Endothelial cell of umbilical vein (primary cell): ENCODE results near the gene MRPL2. TPM values are rescaled to one million over a fixed set of nuclear protein-coding genes. Genes with fewer than 3 reads are reported as not detected.

Experiments
- Bru-seq: library from RNA; stranded (reverse); fragments of 400-500 nt; gene quantifications from one replicate; lab custom pipeline; 2021; lab: Mats Ljungman, UMichigan
- BruChase-seq, 2 experiments: library from RNA; stranded (reverse); fragments of 400-500 nt; gene quantifications; one replicate each; lab custom pipeline; 2021; lab: Mats Ljungman, UMichigan
- BruUV-seq: library from RNA; stranded (reverse); fragments of 400-500 nt; replicated peaks from 2 replicates; lab custom pipeline; 2021; lab: Mats Ljungman, UMichigan
- CTCF ChIA-PET: fragments of 300-600, 350-600 bp; sonication (Branson Sonifier 250); formaldehyde crosslinking; loops from one replicate; lab custom pipeline; 2021; ENCODE audit warnings: antibody characterized with exemption, inconsistent platforms; lab: Charles Lee
- POLR2A ChIA-PET: fragments of 300-600, 350-600 bp; sonication (Branson Sonifier 250); formaldehyde crosslinking; loops from one replicate; lab custom pipeline; 2021; ENCODE audit warnings: antibody characterized with exemption, inconsistent platforms; lab: Charles Lee
- DNase-seq: peaks from one replicate; pipeline ENCODE4 v3.0.0-alpha.2; 2011; ENCODE audit warnings: low read depth, low spot score
- FAIRE-seq: peaks from 2 replicates; lab custom pipeline; 2011; peaks lifted over from hg19 to GRCh38; lab: Jason Lieb, UNC
- H2AFZ ChIP-seq: 2 replicates; pipeline ENCODE4 v1.6.0; 2012; ENCODE audit warnings: low read depth, low read length, control low read depth, inconsistent platforms
- H3K27ac ChIP-seq: 2 replicates; pipeline ENCODE4 v1.5.1; 2011; ENCODE audit warnings: low read depth, mild to moderate bottlenecking, control low read depth, low read length, moderate library complexity; ENCODE audit not compliant: insufficient read depth
- H3K27me3 ChIP-seq, 2 experiments: 2 replicates each; pipeline versions ENCODE4 v1.6.0 to v1.6.1; 2011; ENCODE audit warnings: low read length in 2 of 2, mixed read lengths in 1 of 2; ENCODE audit not compliant: control insufficient read depth in 2 of 2, insufficient read depth in 2 of 2
- H3K36me3 ChIP-seq, 2 experiments: 2 replicates in 1 of 2; 3 replicates in 1 of 2; pipeline ENCODE4 v1.5.1; 2011; ENCODE audit warnings: low read length in 2 of 2, mild to moderate bottlenecking in 1 of 2, moderate library complexity in 1 of 2; ENCODE audit not compliant: control insufficient read depth in 2 of 2, insufficient read depth in 2 of 2; ENCODE audit errors: extremely low read depth in 1 of 2
- H3K4me1 ChIP-seq: 3 replicates; pipeline ENCODE4 v1.5.1; 2011; ENCODE audit warnings: mild to moderate bottlenecking, low read length; ENCODE audit not compliant: control insufficient read depth, insufficient read depth; ENCODE audit errors: extremely low read depth
- H3K4me2 ChIP-seq: 2 replicates; pipeline ENCODE4 v1.6.1; 2011; ENCODE audit warnings: low read length, control low read depth, mixed read lengths; ENCODE audit not compliant: insufficient read depth
- H3K4me3 ChIP-seq, 3 experiments: fragments of 200-600 bp in 1 of 3; sonication (generic), shearing (Covaris generic) in 1 of 3; replicated peaks in 1 of 3; 2 replicates each; pipeline ENCODE4 v1.5.1; 2011 to 2016; ENCODE audit warnings: control low read depth in 3 of 3, low read length in 3 of 3, mild to moderate bottlenecking in 2 of 3, inconsistent platforms in 1 of 3, low read depth in 1 of 3, moderate library complexity in 1 of 3; ENCODE audit not compliant: insufficient read depth in 1 of 3
- H3K79me2 ChIP-seq: 2 replicates; pipeline ENCODE4 v1.6.0; 2012; ENCODE audit warnings: low read length, inconsistent platforms; ENCODE audit not compliant: control insufficient read depth, insufficient read depth
- H3K9ac ChIP-seq: replicated peaks from 2 replicates; pipeline ENCODE3; 2011; ENCODE audit warnings: low read length, control low read depth; ENCODE audit not compliant: insufficient read depth; ENCODE audit errors: extremely low read depth
- H3K9me1 ChIP-seq: replicated peaks from 3 replicates; pipeline ENCODE4 v1.6.0; 2011; ENCODE audit warnings: mild to moderate bottlenecking, low read length; ENCODE audit not compliant: control insufficient read depth, insufficient read depth; ENCODE audit errors: extremely low read depth
- H3K9me3 ChIP-seq: replicated peaks from 2 replicates; pipeline ENCODE4 v1.5.1; 2012; ENCODE audit warnings: low read length, inconsistent platforms; ENCODE audit not compliant: control insufficient read depth, insufficient read depth
- H4K20me1 ChIP-seq: replicated peaks from 2 replicates; pipeline ENCODE3; 2011; ENCODE audit warnings: mild to moderate bottlenecking, low read length; ENCODE audit not compliant: control insufficient read depth, insufficient read depth; ENCODE audit errors: extremely low read depth
- EZH2 ChIP-seq: IDR thresholded peaks from 2 replicates; pipeline ENCODE4 v1.6.1; 2012; ENCODE audit warnings: borderline replicate concordance, low read depth, mild to moderate bottlenecking, moderate library complexity, low read length, inconsistent platforms; ENCODE audit not compliant: severe bottlenecking
- FOS ChIP-seq: IDR thresholded peaks from 2 replicates; pipeline ENCODE4 v1.6.1; 2011; ENCODE audit warnings: mild to moderate bottlenecking, low read length, moderate library complexity, borderline replicate concordance; ENCODE audit not compliant: insufficient read depth
- GATA2 ChIP-seq: IDR thresholded peaks from 2 replicates; pipeline ENCODE4 v1.7.0; 2011; ENCODE audit warnings: low read depth, mild to moderate bottlenecking, moderate library complexity, mixed read lengths, low read length; ENCODE audit not compliant: insufficient read length, insufficient read depth
- JUN ChIP-seq: IDR thresholded peaks from 2 replicates; pipeline ENCODE4 v1.6.1; 2011; ENCODE audit warnings: borderline replicate concordance, low read depth; ENCODE audit not compliant: insufficient read length, insufficient read depth
- MYC ChIP-seq: IDR thresholded peaks from one replicate; pipeline ENCODE4 v1.6.1; 2011; ENCODE audit warnings: mild to moderate bottlenecking, low read depth, low read length
- POLR2A ChIP-seq: IDR thresholded peaks from 2 replicates; pipeline ENCODE4 v1.6.1; 2012; ENCODE audit warnings: low read depth, mild to moderate bottlenecking, control low read depth, low read length
- POLR2AphosphoS5 ChIP-seq: IDR thresholded peaks from 2 replicates; pipeline ENCODE4 v1.6.1; 2012; ENCODE audit warnings: low read depth, mild to moderate bottlenecking, control low read depth, low read length, moderate library complexity; ENCODE audit not compliant: insufficient read depth
- dilution Hi-C: fragments of 300-500 bp; cut with MboI; formaldehyde crosslinking; loops from one replicate; pipeline ENCODE4 v1.15.0; 2019; ENCODE audit warnings: low sequenced_read_pairs; ENCODE audit not compliant: extremely low pct_ligation_motif_present
- intact Hi-C: fragments of 100-400 bp; cut with micrococcal nuclease; formaldehyde crosslinking; loops from one replicate; pipeline ENCODE4 v1.10.0; 2022
- long read RNA-seq: library from polyadenylated mRNA; stranded (forward); transcript quantifications from one replicate; pipeline ENCODE4 v2.0.0, GENCODE V29; 2021
- polyA minus RNA-seq, 3 experiments: library from RNA; depleted of rRNA, polyadenylated mRNA; stranded (reverse); fragments of >200 nt; gene quantifications; 1 replicate in 1 of 3; 2 replicates in 2 of 3; pipeline ENCODE4 v1.2.3, GENCODE V29; 2011
- polyA plus RNA-seq, 4 experiments: library from polyadenylated mRNA; depleted of rRNA in 3 of 4; stranded (reverse) in 3 of 4; unstranded in 1 of 4; fragments of >200 nt; gene quantifications; 2 replicates each; pipeline versions ENCODE4 v1.2.1 to v1.2.3, GENCODE V29; 2011 to 2012; ENCODE audit warnings: missing spikeins in 1 of 4
- total RNA-seq: library from RNA; stranded (reverse); gene quantifications from 2 replicates; pipeline ENCODE4 v1.2.3, GENCODE V29; 2021
- TF ChIP-seq, protein P1 (sequence below), 2 donors: IDR thresholded peaks; 1 replicate in 1 of 2; 2 replicates in 1 of 2; pipeline ENCODE4 v1.5.1; 2011; ENCODE audit warnings: low read length in 2 of 2, mild to moderate bottlenecking in 2 of 2, moderate library complexity in 2 of 2, control low read depth in 1 of 2, inconsistent platforms in 1 of 2, low read depth in 1 of 2; ENCODE audit not compliant: insufficient read depth in 1 of 2; ENCODE audit errors: extremely low read depth in 1 of 2
- TF ChIP-seq, protein P2 (sequence below): IDR thresholded peaks from 2 replicates; pipeline ENCODE4 v1.6.1; 2011; ENCODE audit not compliant: insufficient read depth, insufficient read length

Gene MRPL2
- total RNA-seq: 59.7 and 63.6 TPM in 2 replicates
- 37.6 and 43.1 TPM in 2 replicates for polyA plus RNA-seq
- 25.3 and 31.9 TPM in 2 replicates for polyA plus RNA-seq (2011; cell fraction: cytosol; rRNA removed)
- polyA plus RNA-seq (2011; cell fraction: nucleus; rRNA removed): 30.7 and 32.7 TPM in 2 replicates
- polyA plus RNA-seq (2012): 52.2 and 62.8 TPM in 2 replicates
- 21.9 and 22.7 TPM in 2 replicates for polyA minus RNA-seq
- 46.4 TPM for polyA minus RNA-seq (2011; cell fraction: cytosol; rRNA and poly(A)+ RNA removed)
- 7.6 and 10.0 TPM in 2 replicates for polyA minus RNA-seq (2011; cell fraction: nucleus; rRNA and poly(A)+ RNA removed)
- Bru-seq, nascent RNA: percentile 70 among the genes with signal in this experiment
- BruChase-seq, experiment 1, labeled RNA remaining after a 6-hour chase: percentile 75 among the genes with signal in this experiment
- BruChase-seq, experiment 2, labeled RNA remaining after a 2-hour chase: percentile 72 among the genes with signal in this experiment
- long read RNA-seq, transcript MRPL2-201 (6 exons, 899 nt): minor isoform, 6 of 136 reads
- long read RNA-seq, transcript MRPL2-208 (3 exons, 570 nt): minor isoform, 27 of 136 reads
- long read RNA-seq, transcript MRPL2-202 (7 exons, 1,588 nt): major isoform, 74 of 136 reads
- long read RNA-seq, transcript MRPL2-203 (2 exons, 689 nt): minor isoform, 11 of 136 reads
- long read RNA-seq, partial matches to known transcripts: 2 of 136 reads
- long read RNA-seq, other reads (novel, unspliced or antisense): 13 of 136 reads

DNA sequence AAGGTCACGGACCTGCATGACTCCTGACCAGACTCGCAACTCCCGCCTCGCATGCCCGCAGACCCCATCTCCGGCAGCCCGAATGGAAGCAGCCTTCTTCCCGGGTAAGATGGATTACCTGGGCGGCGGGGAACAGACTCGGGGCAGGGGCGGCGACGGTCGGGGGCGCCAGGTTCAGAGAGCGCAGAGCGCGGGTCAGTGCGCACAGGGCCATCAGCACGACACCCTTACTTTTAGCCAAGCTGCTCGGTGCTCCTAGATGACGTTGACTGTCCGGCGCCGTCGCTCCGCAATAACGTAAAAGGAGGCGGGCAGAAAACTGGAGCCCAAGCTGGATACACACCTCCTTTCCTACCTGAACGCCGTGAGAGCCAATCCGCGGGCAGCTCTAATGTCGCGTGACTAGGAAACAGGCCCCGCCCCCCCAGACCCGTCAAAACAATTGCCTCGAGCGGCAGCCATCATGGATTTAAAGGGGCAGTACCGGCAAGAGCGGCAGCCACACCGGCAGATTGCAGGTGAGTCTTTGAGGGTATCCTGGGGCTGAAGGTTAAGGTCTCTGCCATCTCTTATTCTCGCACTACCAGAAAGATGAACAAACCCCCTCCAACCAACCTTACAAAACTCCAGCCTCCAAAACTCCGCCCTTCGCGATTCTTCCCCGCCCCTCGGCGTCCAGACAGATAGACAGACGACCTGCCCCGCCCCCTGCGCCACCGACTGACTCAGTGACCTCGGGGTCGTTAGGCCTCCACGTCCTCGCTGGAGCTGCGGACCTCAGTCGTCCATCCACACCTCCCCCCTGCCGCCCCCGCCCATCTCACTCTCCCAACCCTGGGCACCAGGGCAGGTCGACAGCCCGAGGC lies at the start of gene MRPL2, which contains the start of gene KLC4:
MRPL2 (minus strand) TSS at position 267 of the 866 bp plus-strand sequence; CDS start at position 214, 53 bp downstream.
KLC4 (plus strand) TSS at position 464 of the 866 bp plus-strand sequence. CDS start 1,705 bp downstream, outside the sequence.
- Histone ChIP-seq H3K27ac (peak within 1 kb of the TSS; percentile 91), H3K4me3 (peak within 1 kb of the TSS; percentile 80 to 96 (median 94)), H3K9me3 (no peaks in the 10 kb centered on the region), H2AFZ (peak within 1 kb of the TSS; percentile 94), H3K27me3 (no peaks in the 10 kb centered on the region), H3K4me2 (peak within 1 kb of the TSS; percentile 92), H3K79me2 (peaks cover 12% of the 10 kb centered on the region), H3K4me1 (peaks cover 15% of the 10 kb centered on the region), H3K9me1 (no peaks in the 10 kb centered on the region), H3K9ac (peak within 1 kb of the TSS; percentile 69), H3K36me3 (no peaks in the 10 kb centered on the region), H4K20me1 (no peaks in the 10 kb centered on the region)
- dilution Hi-C loops (no loop called here), intact Hi-C loops (loop anchor here (1.0 to 5.0 kb wide), 4 partner anchors 38 to 130 kb away; partner anchors contain the start of genes CNPY3, RRP36 and SRF)
- CTCF ChIA-PET: interaction anchor here (0.6 to 1.5 kb wide), 5 partner anchors 13 to 111 kb away, joined by 3 to 8 read pairs (median 3); partner anchors contain the start of gene PEX6
- TSS peak; percentile 59 for BruUV-seq
- POLR2A ChIA-PET: interaction anchor here (0.9 to 1.5 kb wide), 5 partner anchors 17 to 84 kb away, joined by 3 to 9 read pairs (median 3); partner anchors contain the start of genes KLHDC3, MEA1, PPP2R5D and PTK7
- FAIRE-seq (peak; percentile 100), DNase-seq (peak; percentile 100)
- TF ChIP-seq, protein P1, sequence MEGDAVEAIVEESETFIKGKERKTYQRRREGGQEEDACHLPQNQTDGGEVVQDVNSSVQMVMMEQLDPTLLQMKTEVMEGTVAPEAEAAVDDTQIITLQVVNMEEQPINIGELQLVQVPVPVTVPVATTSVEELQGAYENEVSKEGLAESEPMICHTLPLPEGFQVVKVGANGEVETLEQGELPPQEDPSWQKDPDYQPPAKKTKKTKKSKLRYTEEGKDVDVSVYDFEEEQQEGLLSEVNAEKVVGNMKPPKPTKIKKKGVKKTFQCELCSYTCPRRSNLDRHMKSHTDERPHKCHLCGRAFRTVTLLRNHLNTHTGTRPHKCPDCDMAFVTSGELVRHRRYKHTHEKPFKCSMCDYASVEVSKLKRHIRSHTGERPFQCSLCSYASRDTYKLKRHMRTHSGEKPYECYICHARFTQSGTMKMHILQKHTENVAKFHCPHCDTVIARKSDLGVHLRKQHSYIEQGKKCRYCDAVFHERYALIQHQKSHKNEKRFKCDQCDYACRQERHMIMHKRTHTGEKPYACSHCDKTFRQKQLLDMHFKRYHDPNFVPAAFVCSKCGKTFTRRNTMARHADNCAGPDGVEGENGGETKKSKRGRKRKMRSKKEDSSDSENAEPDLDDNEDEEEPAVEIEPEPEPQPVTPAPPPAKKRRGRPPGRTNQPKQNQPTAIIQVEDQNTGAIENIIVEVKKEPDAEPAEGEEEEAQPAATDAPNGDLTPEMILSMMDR (IDR thresholded peaks at IDR 0.05; ENCODE audit: extremely low read depth in 1 of 2, insufficient read depth in 1 of 2, low read depth in 1 of 2, low read length in 2 of 2): no peak
- TF ChIP-seq POLR2A (peak; percentile 92), FOS (no peak), POLR2AphosphoS5 (peak; percentile 82), MYC (no peak), EZH2 (no peak), GATA2 (no peak), JUN (no peak)
- TF ChIP-seq, protein P2, sequence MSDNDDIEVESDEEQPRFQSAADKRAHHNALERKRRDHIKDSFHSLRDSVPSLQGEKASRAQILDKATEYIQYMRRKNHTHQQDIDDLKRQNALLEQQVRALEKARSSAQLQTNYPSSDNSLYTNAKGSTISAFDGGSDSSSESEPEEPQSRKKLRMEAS: peak; percentile 29
